GM23338 (cell line): ENCODE measurements around the gene TRAF3. TPM values are rescaled to one million over a fixed set of nuclear protein-coding genes. Genes with fewer than 3 reads are reported as not detected.

Experiments used
- ATAC-seq: fragments of 200-7000 bp; cut with Tn5 transposase; 3 replicates; pipeline ENCODE4 v1.9.1; 2020
- DNase-seq: peaks from one replicate; pipeline ENCODE4 v3.0.0-alpha.2; 2015; ENCODE audit warnings: low spot score
- H2AFZ ChIP-seq: fragments of 200-600 bp; sonication (generic); 2 replicates; pipeline ENCODE4 v1.8.0; 2016; ENCODE audit warnings: antibody characterized with exemption, mild to moderate bottlenecking, moderate library complexity
- H3F3A ChIP-seq: fragments of 200-600 bp; sonication (generic); replicated peaks from 2 replicates; pipeline ENCODE4 v1.8.0; 2017; ENCODE audit warnings: antibody characterized with exemption, mixed run types, low read depth
- H3K27ac ChIP-seq: fragments of 200-600 bp; sonication (generic); 2 replicates; pipeline ENCODE4 v1.6.1; 2016; ENCODE audit warnings: low read depth
- H3K27me3 ChIP-seq: fragments of 200-600 bp; sonication (generic); 2 replicates; pipeline ENCODE4 v1.8.0; 2016; ENCODE audit warnings: mild to moderate bottlenecking, mixed run types, moderate library complexity; ENCODE audit not compliant: insufficient read depth
- H3K36me3 ChIP-seq: fragments of 200-600 bp; sonication (generic); 2 replicates; pipeline ENCODE4 v1.8.0; 2016; ENCODE audit warnings: mild to moderate bottlenecking; ENCODE audit not compliant: insufficient read depth
- H3K4me1 ChIP-seq: fragments of 200-600 bp; sonication (generic); 2 replicates; pipeline ENCODE4 v1.8.0; 2016; ENCODE audit warnings: mild to moderate bottlenecking, moderate library complexity; ENCODE audit not compliant: insufficient read depth
- H3K4me2 ChIP-seq: fragments of 200-600 bp; sonication (generic); 2 replicates; pipeline ENCODE4 v1.7.1; 2017; ENCODE audit warnings: mixed run types
- H3K4me3 ChIP-seq: fragments of 200-600 bp; sonication (generic); 2 replicates; pipeline ENCODE4 v1.6.1; 2016; ENCODE audit warnings: mixed run types
- H3K79me2 ChIP-seq: fragments of 200-600 bp; sonication (generic); replicated peaks from 2 replicates; pipeline ENCODE4 v1.8.0; 2017; ENCODE audit warnings: mild to moderate bottlenecking; ENCODE audit not compliant: insufficient read depth
- H3K9me2 ChIP-seq: fragments of 200-600 bp; sonication (generic); 2 replicates; pipeline ENCODE4 v1.8.0; 2017; ENCODE audit not compliant: insufficient read depth
- H4K20me1 ChIP-seq: fragments of 200-600 bp; sonication (generic); replicated peaks from 2 replicates; pipeline ENCODE4 v1.8.0; 2017; ENCODE audit warnings: mild to moderate bottlenecking; ENCODE audit not compliant: insufficient read depth
- H3K27ac Mint-ChIP-seq: 2 replicates; pipeline ENCODE4 v1.8.0; 2020; ENCODE audit warnings: inconsistent platforms, mild to moderate bottlenecking, moderate library complexity, mixed read lengths
- H3K27me3 Mint-ChIP-seq: 3 replicates; pipeline ENCODE4 v1.8.0; 2022; ENCODE audit warnings: low read depth, mild to moderate bottlenecking, moderate library complexity, mixed read lengths, inconsistent platforms; ENCODE audit not compliant: insufficient read depth, poor library complexity
- H3K36me3 Mint-ChIP-seq: 3 replicates; pipeline ENCODE4 v1.8.0; 2021; ENCODE audit warnings: low read depth, mild to moderate bottlenecking, inconsistent platforms, moderate library complexity, mixed read lengths
- H3K4me1 Mint-ChIP-seq: 3 replicates; pipeline ENCODE4 v1.8.0; 2020; ENCODE audit warnings: mild to moderate bottlenecking, inconsistent platforms, mixed read lengths
- H3K4me3 Mint-ChIP-seq: 3 replicates; pipeline ENCODE4 v1.8.0; 2021; ENCODE audit warnings: moderate library complexity, mild to moderate bottlenecking, inconsistent platforms, mixed read lengths
- H3K9me3 Mint-ChIP-seq: 3 replicates; pipeline ENCODE4 v1.8.0; 2020; ENCODE audit warnings: moderate library complexity, mild to moderate bottlenecking, inconsistent platforms, mixed read lengths
- CREB1 ChIP-seq: fragments of 250-450 bp; sonication (Bioruptor Pico); IDR thresholded peaks from 2 replicates; pipeline ENCODE4 v1.5.0; 2020; ENCODE audit warnings: low read depth, mild to moderate bottlenecking, moderate library complexity
- EZH2phosphoT487 ChIP-seq: fragments of 200-600 bp; sonication (generic); IDR thresholded peaks from one replicate; pipeline ENCODE4 v1.8.1; 2018; ENCODE audit warnings: antibody characterized with exemption; ENCODE audit not compliant: unreplicated experiment
- JUNB ChIP-seq: IDR thresholded peaks from one replicate; pipeline ENCODE4 v1.6.1; 2016; ENCODE audit warnings: antibody characterized with exemption; ENCODE audit not compliant: unreplicated experiment
- NANOG ChIP-seq: IDR thresholded peaks from 2 replicates; pipeline ENCODE4 v1.6.1; 2016; ENCODE audit warnings: antibody characterized with exemption, borderline replicate concordance
- POLR2AphosphoS5 ChIP-seq: IDR thresholded peaks from 2 replicates; pipeline ENCODE4 v1.6.1; 2016; ENCODE audit warnings: antibody characterized with exemption, low read depth
- STAT1 ChIP-seq: IDR thresholded peaks from one replicate; pipeline ENCODE4 v1.6.1; 2016; ENCODE audit warnings: antibody characterized with exemption; ENCODE audit not compliant: unreplicated experiment
- ZNF114 ChIP-seq: fragments of 250-450 bp; sonication (Bioruptor Pico); IDR thresholded peaks from 2 replicates; pipeline ENCODE4 v1.5.0; 2020; ENCODE audit warnings: mild to moderate bottlenecking, moderate library complexity
- polyA plus RNA-seq: library from polyadenylated mRNA; unstranded; fragments of >200 nt; fragmentation: Nextera tagmentation; extraction: Ambion mirVana; gene quantifications from 2 replicates; pipeline ENCODE4 v1.2.1, GENCODE V29; 2016
- total RNA-seq: library from RNA; depleted of rRNA; stranded (reverse); fragments of >200 nt; shearing (Covaris generic); gene quantifications from 2 replicates; pipeline ENCODE4 v1.2.3, GENCODE V29; 2014
- TF ChIP-seq, protein P1 (sequence below): IDR thresholded peaks from one replicate; pipeline ENCODE4 v1.6.1; 2018; ENCODE audit warnings: antibody characterized with exemption; ENCODE audit not compliant: unreplicated experiment
- TF ChIP-seq, protein P2 (sequence below), 2 experiments: fragments of 200-600 bp in 1 of 2; sonication (generic) in 1 of 2; conservative IDR thresholded peaks; 2 replicates each; pipeline versions ENCODE4 v1.5.1 to v1.6.1; 2016 to 2017; ENCODE audit warnings: antibody characterized with exemption in 2 of 2, low read depth in 2 of 2, mild to moderate bottlenecking in 2 of 2, moderate library complexity in 1 of 2
- TF ChIP-seq, protein P3 (sequence below): IDR thresholded peaks from 2 replicates; pipeline ENCODE4 v1.6.1; 2016; ENCODE audit warnings: antibody characterized with exemption

TRAF3 gene
- total and polyA plus RNA-seq, 2 experiments from 2014 or later: 3.7 to 9.3 TPM

DNA sequence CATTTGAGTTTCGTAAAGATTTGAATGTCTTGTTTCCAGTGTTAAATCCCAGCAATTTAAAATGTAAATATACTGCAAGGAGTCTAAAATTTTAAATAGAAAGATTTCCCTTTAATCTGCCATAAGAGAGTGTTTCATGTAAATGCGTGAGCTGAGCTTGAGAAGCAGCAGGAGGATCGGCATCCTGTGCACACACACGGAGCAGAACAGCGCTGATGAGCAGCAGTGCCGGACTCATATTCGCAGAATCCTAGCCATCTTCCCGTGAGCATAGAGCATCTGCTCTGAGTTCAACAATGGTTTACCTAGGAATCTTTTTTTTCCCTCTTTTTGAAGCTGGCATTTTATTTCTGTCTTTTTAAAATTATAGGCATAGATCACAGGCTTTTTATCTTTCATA is 115.4 kb downstream of the TRAF3 start (continued):
- TF ChIP-seq, protein P1, sequence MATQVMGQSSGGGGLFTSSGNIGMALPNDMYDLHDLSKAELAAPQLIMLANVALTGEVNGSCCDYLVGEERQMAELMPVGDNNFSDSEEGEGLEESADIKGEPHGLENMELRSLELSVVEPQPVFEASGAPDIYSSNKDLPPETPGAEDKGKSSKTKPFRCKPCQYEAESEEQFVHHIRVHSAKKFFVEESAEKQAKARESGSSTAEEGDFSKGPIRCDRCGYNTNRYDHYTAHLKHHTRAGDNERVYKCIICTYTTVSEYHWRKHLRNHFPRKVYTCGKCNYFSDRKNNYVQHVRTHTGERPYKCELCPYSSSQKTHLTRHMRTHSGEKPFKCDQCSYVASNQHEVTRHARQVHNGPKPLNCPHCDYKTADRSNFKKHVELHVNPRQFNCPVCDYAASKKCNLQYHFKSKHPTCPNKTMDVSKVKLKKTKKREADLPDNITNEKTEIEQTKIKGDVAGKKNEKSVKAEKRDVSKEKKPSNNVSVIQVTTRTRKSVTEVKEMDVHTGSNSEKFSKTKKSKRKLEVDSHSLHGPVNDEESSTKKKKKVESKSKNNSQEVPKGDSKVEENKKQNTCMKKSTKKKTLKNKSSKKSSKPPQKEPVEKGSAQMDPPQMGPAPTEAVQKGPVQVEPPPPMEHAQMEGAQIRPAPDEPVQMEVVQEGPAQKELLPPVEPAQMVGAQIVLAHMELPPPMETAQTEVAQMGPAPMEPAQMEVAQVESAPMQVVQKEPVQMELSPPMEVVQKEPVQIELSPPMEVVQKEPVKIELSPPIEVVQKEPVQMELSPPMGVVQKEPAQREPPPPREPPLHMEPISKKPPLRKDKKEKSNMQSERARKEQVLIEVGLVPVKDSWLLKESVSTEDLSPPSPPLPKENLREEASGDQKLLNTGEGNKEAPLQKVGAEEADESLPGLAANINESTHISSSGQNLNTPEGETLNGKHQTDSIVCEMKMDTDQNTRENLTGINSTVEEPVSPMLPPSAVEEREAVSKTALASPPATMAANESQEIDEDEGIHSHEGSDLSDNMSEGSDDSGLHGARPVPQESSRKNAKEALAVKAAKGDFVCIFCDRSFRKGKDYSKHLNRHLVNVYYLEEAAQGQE: no peak
- TF ChIP-seq POLR2AphosphoS5 (no peak), STAT1 (no peak)
- TF ChIP-seq, protein P2, sequence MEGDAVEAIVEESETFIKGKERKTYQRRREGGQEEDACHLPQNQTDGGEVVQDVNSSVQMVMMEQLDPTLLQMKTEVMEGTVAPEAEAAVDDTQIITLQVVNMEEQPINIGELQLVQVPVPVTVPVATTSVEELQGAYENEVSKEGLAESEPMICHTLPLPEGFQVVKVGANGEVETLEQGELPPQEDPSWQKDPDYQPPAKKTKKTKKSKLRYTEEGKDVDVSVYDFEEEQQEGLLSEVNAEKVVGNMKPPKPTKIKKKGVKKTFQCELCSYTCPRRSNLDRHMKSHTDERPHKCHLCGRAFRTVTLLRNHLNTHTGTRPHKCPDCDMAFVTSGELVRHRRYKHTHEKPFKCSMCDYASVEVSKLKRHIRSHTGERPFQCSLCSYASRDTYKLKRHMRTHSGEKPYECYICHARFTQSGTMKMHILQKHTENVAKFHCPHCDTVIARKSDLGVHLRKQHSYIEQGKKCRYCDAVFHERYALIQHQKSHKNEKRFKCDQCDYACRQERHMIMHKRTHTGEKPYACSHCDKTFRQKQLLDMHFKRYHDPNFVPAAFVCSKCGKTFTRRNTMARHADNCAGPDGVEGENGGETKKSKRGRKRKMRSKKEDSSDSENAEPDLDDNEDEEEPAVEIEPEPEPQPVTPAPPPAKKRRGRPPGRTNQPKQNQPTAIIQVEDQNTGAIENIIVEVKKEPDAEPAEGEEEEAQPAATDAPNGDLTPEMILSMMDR (conservative IDR thresholded peaks at IDR 0.05; ENCODE audit: low read depth in 2 of 2): no peak

DNA sequence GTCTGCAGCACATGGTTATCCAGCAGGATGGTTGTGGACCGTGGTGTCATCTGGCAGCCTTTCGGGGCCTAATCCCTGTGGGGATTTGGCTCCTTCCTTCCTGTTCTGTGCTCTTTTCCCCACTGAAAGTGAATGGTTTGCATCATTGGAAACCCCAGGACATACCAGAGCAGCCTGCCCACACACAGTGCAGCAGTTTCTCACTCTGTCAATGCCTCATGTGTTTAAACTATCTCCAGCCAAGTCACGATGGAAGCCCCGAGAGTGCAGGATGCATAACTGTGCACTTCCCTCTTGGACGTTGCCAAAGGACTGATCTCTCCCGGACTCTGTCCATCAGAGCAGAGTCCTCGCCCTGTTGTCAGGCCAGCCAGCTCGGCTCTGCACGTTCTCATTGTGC is 116.2 kb downstream of the TRAF3 start:
- DNase-seq (no peak), ATAC-seq (no peak)
- Histone ChIP-seq H3K4me2 (no peak overlapping the region), H2AFZ (no peak overlapping the region), H3K9me2 (no peaks in the 10 kb centered on the region), H3K79me2 (no peaks in the 10 kb centered on the region), H3K27me3 (no peaks in the 10 kb centered on the region), H3K36me3 (no peaks in the 10 kb centered on the region), H3F3A (no peaks in the 10 kb centered on the region), H4K20me1 (no peaks in the 10 kb centered on the region), H3K27ac (no peak overlapping the region), H3K4me3 (no peak overlapping the region), H3K4me1 (no peaks in the 10 kb centered on the region)
- no peak overlapping the region for H3K27ac Mint-ChIP-seq
- H3K36me3 Mint-ChIP-seq: no peaks in the 10 kb centered on the region; the same call in 2 of the 3 replicates
- peaks cover 6% of the 10 kb centered on the region; the same call in 1 of the 3 replicates for H3K4me1 Mint-ChIP-seq
- no peaks in the 10 kb centered on the region for H3K27me3 Mint-ChIP-seq
- H3K4me3 Mint-ChIP-seq: no peak overlapping the region
- no peaks in the 10 kb centered on the region for H3K9me3 Mint-ChIP-seq
- no peak for TF ChIP-seq JUNB
- TF ChIP-seq, protein P2 (conservative IDR thresholded peaks at IDR 0.05; ENCODE audit: low read depth in 2 of 2): no peak
- TF ChIP-seq ZNF114: no peak
- TF ChIP-seq CREB1: no peak
- TF ChIP-seq, protein P3, sequence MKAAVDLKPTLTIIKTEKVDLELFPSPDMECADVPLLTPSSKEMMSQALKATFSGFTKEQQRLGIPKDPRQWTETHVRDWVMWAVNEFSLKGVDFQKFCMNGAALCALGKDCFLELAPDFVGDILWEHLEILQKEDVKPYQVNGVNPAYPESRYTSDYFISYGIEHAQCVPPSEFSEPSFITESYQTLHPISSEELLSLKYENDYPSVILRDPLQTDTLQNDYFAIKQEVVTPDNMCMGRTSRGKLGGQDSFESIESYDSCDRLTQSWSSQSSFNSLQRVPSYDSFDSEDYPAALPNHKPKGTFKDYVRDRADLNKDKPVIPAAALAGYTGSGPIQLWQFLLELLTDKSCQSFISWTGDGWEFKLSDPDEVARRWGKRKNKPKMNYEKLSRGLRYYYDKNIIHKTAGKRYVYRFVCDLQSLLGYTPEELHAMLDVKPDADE: no peak
- TF ChIP-seq NANOG: no peak
- no peak for TF ChIP-seq POLR2AphosphoS5
- TF ChIP-seq, protein P1: no peak
- TF ChIP-seq EZH2phosphoT487: no peak
